Gastrocnemius medialis (tissue), 4 donors: ENCODE data around the gene RFWD3.

Source experiments
- POLR2A ChIP-seq, 2 donors: fragments of 450-650 bp; IDR thresholded peaks; one replicate each; pipeline ENCODE4 v1.6.1; 2017; ENCODE audit warnings: antibody characterized with exemption in 2 of 2, mild to moderate bottlenecking in 2 of 2, moderate library complexity in 2 of 2
- TF ChIP-seq, protein P1 (sequence below), 5 experiments: fragments of 450-650 bp in 3 of 5; fragments of 200-600 bp in 2 of 5; sonication (generic) in 2 of 5; IDR thresholded peaks in 4 of 5; conservative IDR thresholded peaks in 1 of 5; 1 replicate in 4 of 5; 2 replicates in 1 of 5; pipeline ENCODE4 v1.5.1; 2016 to 2019; ENCODE audit warnings: antibody characterized with exemption in 5 of 5, mild to moderate bottlenecking in 3 of 5, moderate library complexity in 3 of 5

DNA sequence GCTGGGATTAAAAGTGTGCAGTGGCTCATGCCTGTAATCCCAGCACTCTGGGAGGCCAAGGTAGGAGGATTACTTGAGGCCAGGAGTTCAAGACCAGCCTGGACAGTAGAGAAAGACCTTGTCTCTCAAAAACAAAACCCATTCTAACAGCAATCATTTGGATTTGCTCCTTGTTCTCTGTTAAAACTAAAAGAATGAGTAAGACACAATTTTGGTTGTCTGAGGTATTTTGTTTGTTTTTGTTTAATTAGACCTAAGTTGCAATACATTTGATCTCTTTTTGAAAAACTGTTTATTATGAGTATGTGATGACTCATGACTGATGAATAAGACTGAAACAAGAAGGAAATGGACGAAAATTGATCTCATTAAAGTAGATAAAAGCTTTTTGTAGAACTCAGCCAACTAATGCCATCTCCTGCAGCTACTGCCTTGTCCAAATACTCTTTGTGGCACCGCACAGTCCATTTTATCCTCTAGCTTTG, 88.8 kb downstream of the RFWD3 start:
- no peak for TF ChIP-seq POLR2A (IDR thresholded peaks at IDR 0.05)
- TF ChIP-seq, protein P1, sequence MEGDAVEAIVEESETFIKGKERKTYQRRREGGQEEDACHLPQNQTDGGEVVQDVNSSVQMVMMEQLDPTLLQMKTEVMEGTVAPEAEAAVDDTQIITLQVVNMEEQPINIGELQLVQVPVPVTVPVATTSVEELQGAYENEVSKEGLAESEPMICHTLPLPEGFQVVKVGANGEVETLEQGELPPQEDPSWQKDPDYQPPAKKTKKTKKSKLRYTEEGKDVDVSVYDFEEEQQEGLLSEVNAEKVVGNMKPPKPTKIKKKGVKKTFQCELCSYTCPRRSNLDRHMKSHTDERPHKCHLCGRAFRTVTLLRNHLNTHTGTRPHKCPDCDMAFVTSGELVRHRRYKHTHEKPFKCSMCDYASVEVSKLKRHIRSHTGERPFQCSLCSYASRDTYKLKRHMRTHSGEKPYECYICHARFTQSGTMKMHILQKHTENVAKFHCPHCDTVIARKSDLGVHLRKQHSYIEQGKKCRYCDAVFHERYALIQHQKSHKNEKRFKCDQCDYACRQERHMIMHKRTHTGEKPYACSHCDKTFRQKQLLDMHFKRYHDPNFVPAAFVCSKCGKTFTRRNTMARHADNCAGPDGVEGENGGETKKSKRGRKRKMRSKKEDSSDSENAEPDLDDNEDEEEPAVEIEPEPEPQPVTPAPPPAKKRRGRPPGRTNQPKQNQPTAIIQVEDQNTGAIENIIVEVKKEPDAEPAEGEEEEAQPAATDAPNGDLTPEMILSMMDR (IDR thresholded peaks at IDR 0.05 in 4 of 5, conservative IDR thresholded peaks at IDR 0.05 in 1 of 5): no peak
